Astrocyte of the cerebellum (primary cell): ENCODE results near the gene SNRNP27.

ENCODE experiments used
- DNase-seq: peaks from one replicate; pipeline ENCODE4 v3.0.0-alpha.2; 2011; ENCODE audit warnings: low read depth
- H3K4me3 ChIP-seq: 2 replicates; pipeline ENCODE4 v1.5.1; 2011; ENCODE audit warnings: mild to moderate bottlenecking, low read depth, low read length, moderate library complexity
- CTCF ChIP-seq: IDR thresholded peaks from 2 replicates; pipeline ENCODE4 v1.5.1; 2012; ENCODE audit warnings: low read length, low read depth, moderate library complexity, mild to moderate bottlenecking; ENCODE audit errors: missing control alignments
- in situ Hi-C: cut with HindIII; loops from 2 replicates; pipeline ENCODE4 v1.10.0; 2017; ENCODE audit warnings: low sequenced_read_pairs

Gene SNRNP27

GRCh38 chr2:69937968-69938367 is 44.2 kb downstream of the SNRNP27 start:
- in situ Hi-C loops = loop anchor here (10.0 kb wide), 1 partner anchor 207 kb away; no protein-coding TSS in a partner anchor
- DNase-seq = no peak
- no peak overlapping the region for H3K4me3 ChIP-seq
- TF ChIP-seq CTCF = no peak

GRCh38 chr2:69939722-69940121 is 46.0 kb downstream of the SNRNP27 start:
- in situ Hi-C loops = loop anchor here (10.0 kb wide), 1 partner anchor 205 kb away; no protein-coding TSS in a partner anchor
- H3K4me3 ChIP-seq = no peak overlapping the region
- no peak for DNase-seq
- TF ChIP-seq CTCF = no peak

- no peak for DNase-seq
- no peak overlapping the region for H3K4me3 ChIP-seq
- in situ Hi-C loops = no loop called here
- no peak for TF ChIP-seq CTCF
Measured at GRCh38 chr2:69940691-69941090, 46.9 kb downstream of the SNRNP27 start.

- TF ChIP-seq CTCF = no peak
- H3K4me3 ChIP-seq = no peak overlapping the region
- DNase-seq = peak; percentile 42
- in situ Hi-C loops = no loop called here
Measured at GRCh38 chr2:69943000-69943842, 49.5 kb downstream of the SNRNP27 start.

GRCh38 chr2:69943843-69944525 is 50.2 kb downstream of the SNRNP27 start:
- TF ChIP-seq CTCF = no peak

GRCh38 chr2:69944756-69945155 is 51.0 kb downstream of the SNRNP27 start:
- no peak overlapping the region for H3K4me3 ChIP-seq
- in situ Hi-C loops = loop anchor here (5.0 kb wide), 1 partner anchor 63 kb away; no protein-coding TSS in a partner anchor

More at GRCh38 chr2:69943843-69944525, 50.2 kb downstream of the SNRNP27 start:
- H3K4me3 ChIP-seq = no peak overlapping the region
- DNase-seq = no peak
- in situ Hi-C loops = no loop called here

More at GRCh38 chr2:69944756-69945155, 51.0 kb downstream of the SNRNP27 start:
- no peak for TF ChIP-seq CTCF
- DNase-seq = no peak
